Calu3 (cell line): ENCODE data around the gene PPIP5K1. TPM values are rescaled to one million over a fixed set of nuclear protein-coding genes. Genes with fewer than 3 reads are reported as not detected.

Experiments used
- BruUV-seq: library from RNA; stranded (reverse); fragments of 400-500 nt; replicated peaks from 2 replicates; lab custom pipeline; 2021; lab: Mats Ljungman, UMichigan
- CTCF ChIA-PET: fragments of 300-600 bp; sonication (Branson Sonifier 250); formaldehyde crosslinking; loops from one replicate; lab custom pipeline; 2022; ENCODE audit warnings: antibody characterized with exemption; lab: Charles Lee
- DNase-seq: peaks from one replicate; pipeline ENCODE4 v3.0.0; 2022
- H3K27ac Mint-ChIP-seq: one replicate; pipeline ENCODE4 v1.8.0; 2022; ENCODE audit warnings: mixed read lengths; ENCODE audit not compliant: unreplicated experiment
- H3K27me3 Mint-ChIP-seq: one replicate; pipeline ENCODE4 v1.8.0; 2022; ENCODE audit warnings: mixed read lengths; ENCODE audit not compliant: unreplicated experiment
- H3K36me3 Mint-ChIP-seq: one replicate; pipeline ENCODE4 v1.8.0; 2022; ENCODE audit warnings: mild to moderate bottlenecking, moderate library complexity, mixed read lengths; ENCODE audit not compliant: insufficient read depth, unreplicated experiment
- H3K4me1 Mint-ChIP-seq: one replicate; pipeline ENCODE4 v1.8.0; 2022; ENCODE audit warnings: mild to moderate bottlenecking, low read depth, mixed read lengths; ENCODE audit not compliant: unreplicated experiment
- H3K4me3 Mint-ChIP-seq: one replicate; pipeline ENCODE4 v1.8.0; 2022; ENCODE audit warnings: mild to moderate bottlenecking, low read depth, moderate library complexity, mixed read lengths; ENCODE audit not compliant: unreplicated experiment
- H3K9me3 Mint-ChIP-seq: one replicate; pipeline ENCODE4 v1.8.0; 2022; ENCODE audit warnings: low read depth, mixed read lengths; ENCODE audit not compliant: unreplicated experiment
- intact Hi-C: fragments of 100-400 bp; cut with micrococcal nuclease; formaldehyde crosslinking; loops from one replicate; pipeline ENCODE4 v1.10.0; 2022; ENCODE audit not compliant: unreplicated experiment
- total RNA-seq: library from RNA; stranded (reverse); gene quantifications from 2 replicates; pipeline ENCODE4 v1.2.3, GENCODE V29; 2022
- TF ChIP-seq, protein P1 (sequence below): fragments of 200-600 bp; IDR thresholded peaks from one replicate; pipeline ENCODE4 v1.8.0; 2022; ENCODE audit warnings: antibody characterized with exemption; ENCODE audit not compliant: unreplicated experiment

The PPIP5K1 gene
- total RNA-seq, 1 experiment from 2014 or later, result 29.4 TPM

GRCh38 chr15:43526261-43526930, 63.6 kb downstream of the PPIP5K1 start:
- intact Hi-C loops, result no loop called here
- H3K27me3 Mint-ChIP-seq, result peaks cover 52% of the 10 kb centered on the region
- no peak overlapping the region for H3K27ac Mint-ChIP-seq
- no peaks in the 10 kb centered on the region for H3K4me1 Mint-ChIP-seq
- CTCF ChIA-PET, result interaction anchor here (0.6 kb wide), 1 partner anchor 11 kb away, joined by 4 read pairs; no protein-coding TSS in a partner anchor
- BruUV-seq, result no TSS peak
- no peaks in the 10 kb centered on the region for H3K36me3 Mint-ChIP-seq
- no peak overlapping the region for H3K4me3 Mint-ChIP-seq
- DNase-seq, result no peak
- TF ChIP-seq, protein P1, sequence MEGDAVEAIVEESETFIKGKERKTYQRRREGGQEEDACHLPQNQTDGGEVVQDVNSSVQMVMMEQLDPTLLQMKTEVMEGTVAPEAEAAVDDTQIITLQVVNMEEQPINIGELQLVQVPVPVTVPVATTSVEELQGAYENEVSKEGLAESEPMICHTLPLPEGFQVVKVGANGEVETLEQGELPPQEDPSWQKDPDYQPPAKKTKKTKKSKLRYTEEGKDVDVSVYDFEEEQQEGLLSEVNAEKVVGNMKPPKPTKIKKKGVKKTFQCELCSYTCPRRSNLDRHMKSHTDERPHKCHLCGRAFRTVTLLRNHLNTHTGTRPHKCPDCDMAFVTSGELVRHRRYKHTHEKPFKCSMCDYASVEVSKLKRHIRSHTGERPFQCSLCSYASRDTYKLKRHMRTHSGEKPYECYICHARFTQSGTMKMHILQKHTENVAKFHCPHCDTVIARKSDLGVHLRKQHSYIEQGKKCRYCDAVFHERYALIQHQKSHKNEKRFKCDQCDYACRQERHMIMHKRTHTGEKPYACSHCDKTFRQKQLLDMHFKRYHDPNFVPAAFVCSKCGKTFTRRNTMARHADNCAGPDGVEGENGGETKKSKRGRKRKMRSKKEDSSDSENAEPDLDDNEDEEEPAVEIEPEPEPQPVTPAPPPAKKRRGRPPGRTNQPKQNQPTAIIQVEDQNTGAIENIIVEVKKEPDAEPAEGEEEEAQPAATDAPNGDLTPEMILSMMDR, result no peak
- no peaks in the 10 kb centered on the region for H3K9me3 Mint-ChIP-seq

DNA sequence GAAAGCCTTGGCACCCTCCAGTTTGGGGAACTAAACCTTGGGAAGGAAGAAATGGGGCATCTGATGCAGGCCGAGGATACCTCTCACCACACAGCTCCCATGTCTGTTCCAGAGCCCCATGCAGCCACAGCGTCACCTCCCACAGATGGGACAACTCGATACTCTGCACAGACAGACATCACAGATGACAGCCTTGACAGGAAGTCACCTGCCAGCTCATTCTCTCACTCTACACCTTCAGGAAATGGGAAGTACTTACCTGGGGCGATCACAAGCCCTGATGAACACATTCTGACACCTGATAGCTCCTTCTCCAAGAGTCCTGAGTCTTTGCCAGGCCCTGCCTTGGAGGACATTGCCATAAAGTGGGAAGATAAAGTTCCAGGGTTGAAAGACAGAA, 64.9 kb downstream of the PPIP5K1 start:
- BruUV-seq, result no TSS peak
- intact Hi-C loops, result no loop called here
- no peak for DNase-seq
- no peak overlapping the region for H3K4me3 Mint-ChIP-seq
- H3K9me3 Mint-ChIP-seq, result no peaks in the 10 kb centered on the region
- no peak overlapping the region for H3K27ac Mint-ChIP-seq
- H3K4me1 Mint-ChIP-seq, result no peaks in the 10 kb centered on the region
- no peaks in the 10 kb centered on the region for H3K36me3 Mint-ChIP-seq
- peaks cover 54% of the 10 kb centered on the region for H3K27me3 Mint-ChIP-seq
- TF ChIP-seq, protein P1, result no peak
- CTCF ChIA-PET, result no interaction called here

GRCh38 chr15:43524254-43524845, 65.7 kb downstream of the PPIP5K1 start:
- no TSS peak for BruUV-seq
- peaks cover 62% of the 10 kb centered on the region for H3K27me3 Mint-ChIP-seq
- TF ChIP-seq, protein P1, result no peak
- intact Hi-C loops, result no loop called here
- no peak overlapping the region for H3K4me3 Mint-ChIP-seq
- no peaks in the 10 kb centered on the region for H3K4me1 Mint-ChIP-seq
- H3K36me3 Mint-ChIP-seq, result no peaks in the 10 kb centered on the region
- no peak for DNase-seq
- CTCF ChIA-PET, result no interaction called here
- H3K9me3 Mint-ChIP-seq, result no peaks in the 10 kb centered on the region
- no peak overlapping the region for H3K27ac Mint-ChIP-seq

DNA sequence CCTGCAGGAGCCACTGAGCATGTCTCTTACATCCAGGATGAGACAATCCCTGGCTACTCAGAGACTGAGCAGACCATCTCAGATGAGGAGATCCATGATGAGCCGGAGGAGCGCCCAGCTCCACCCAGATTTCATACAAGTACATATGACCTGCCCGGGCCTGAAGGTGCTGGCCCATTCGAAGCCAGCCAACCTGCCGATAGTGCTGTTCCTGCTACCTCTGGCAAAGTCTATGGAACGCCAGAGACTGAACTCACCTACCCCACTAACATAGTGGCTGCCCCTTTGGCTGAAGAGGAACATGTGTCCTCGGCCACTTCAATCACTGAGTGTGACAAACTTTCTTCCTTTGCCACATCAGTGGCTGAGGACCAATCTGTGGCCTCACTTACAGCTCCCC, 66.4 kb downstream of the PPIP5K1 start:
- peaks cover 69% of the 10 kb centered on the region for H3K27me3 Mint-ChIP-seq
- no peaks in the 10 kb centered on the region for H3K4me1 Mint-ChIP-seq
- H3K4me3 Mint-ChIP-seq, result no peak overlapping the region
- TF ChIP-seq, protein P1, result no peak
- intact Hi-C loops, result no loop called here
- H3K36me3 Mint-ChIP-seq, result no peaks in the 10 kb centered on the region
- no peak overlapping the region for H3K27ac Mint-ChIP-seq
- CTCF ChIA-PET, result no interaction called here
- no peaks in the 10 kb centered on the region for H3K9me3 Mint-ChIP-seq
- no TSS peak for BruUV-seq
- DNase-seq, result no peak
